Omental fat pad (tissue), 4 donors: ENCODE measurements around the gene IFNL1. TPM values are rescaled to one million over a fixed set of nuclear protein-coding genes. Genes with fewer than 3 reads are reported as not detected.

ENCODE experiments used
- ATAC-seq: fragments of 150-250 bp; one replicate; pipeline ENCODE4 v1.9.1; 2016; ENCODE audit warnings: mild to moderate bottlenecking, moderate library complexity; ENCODE audit not compliant: low FRiP score
- DNase-seq: peaks from one replicate; pipeline ENCODE4 v3.0.0-alpha.2; 2019; ENCODE audit warnings: low spot score
- total RNA-seq, 4 donors: library from RNA; depleted of rRNA; stranded (reverse); fragments of >200 nt; gene quantifications; one replicate each; pipeline ENCODE4 v1.1.0, GENCODE V29; 2016
- TF ChIP-seq, protein P1 (sequence below), 3 donors: fragments of 450-650 bp; IDR thresholded peaks; one replicate each; pipeline ENCODE4 v1.5.1; 2016 to 2017; ENCODE audit warnings: antibody characterized with exemption in 3 of 3, mild to moderate bottlenecking in 3 of 3, moderate library complexity in 2 of 3

Gene IFNL1
- total RNA-seq, 4 donors from 2014 or later, result not detected

DNA sequence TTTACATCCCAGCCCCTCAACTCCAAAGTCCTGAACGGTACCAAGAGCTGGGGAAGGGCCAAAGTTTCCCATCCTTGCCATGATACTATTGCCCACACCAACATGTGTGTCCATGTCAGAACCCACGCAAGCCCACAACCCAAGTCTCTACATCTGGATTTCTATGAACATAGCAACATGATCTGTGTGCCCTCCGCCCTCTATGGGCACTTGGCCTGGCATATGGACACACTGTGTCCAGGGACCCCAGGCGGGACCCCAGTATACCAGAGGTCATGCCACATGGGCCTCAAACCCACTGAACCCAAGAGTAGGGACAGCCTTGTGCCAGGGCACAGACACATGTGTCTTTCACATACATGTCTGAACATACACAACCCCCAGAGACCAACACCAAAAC, 22.5 kb downstream of the IFNL1 start:
- TF ChIP-seq, protein P1, sequence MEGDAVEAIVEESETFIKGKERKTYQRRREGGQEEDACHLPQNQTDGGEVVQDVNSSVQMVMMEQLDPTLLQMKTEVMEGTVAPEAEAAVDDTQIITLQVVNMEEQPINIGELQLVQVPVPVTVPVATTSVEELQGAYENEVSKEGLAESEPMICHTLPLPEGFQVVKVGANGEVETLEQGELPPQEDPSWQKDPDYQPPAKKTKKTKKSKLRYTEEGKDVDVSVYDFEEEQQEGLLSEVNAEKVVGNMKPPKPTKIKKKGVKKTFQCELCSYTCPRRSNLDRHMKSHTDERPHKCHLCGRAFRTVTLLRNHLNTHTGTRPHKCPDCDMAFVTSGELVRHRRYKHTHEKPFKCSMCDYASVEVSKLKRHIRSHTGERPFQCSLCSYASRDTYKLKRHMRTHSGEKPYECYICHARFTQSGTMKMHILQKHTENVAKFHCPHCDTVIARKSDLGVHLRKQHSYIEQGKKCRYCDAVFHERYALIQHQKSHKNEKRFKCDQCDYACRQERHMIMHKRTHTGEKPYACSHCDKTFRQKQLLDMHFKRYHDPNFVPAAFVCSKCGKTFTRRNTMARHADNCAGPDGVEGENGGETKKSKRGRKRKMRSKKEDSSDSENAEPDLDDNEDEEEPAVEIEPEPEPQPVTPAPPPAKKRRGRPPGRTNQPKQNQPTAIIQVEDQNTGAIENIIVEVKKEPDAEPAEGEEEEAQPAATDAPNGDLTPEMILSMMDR (IDR thresholded peaks at IDR 0.05), result no peak
- DNase-seq, result no peak
- ATAC-seq, result no peak

DNA sequence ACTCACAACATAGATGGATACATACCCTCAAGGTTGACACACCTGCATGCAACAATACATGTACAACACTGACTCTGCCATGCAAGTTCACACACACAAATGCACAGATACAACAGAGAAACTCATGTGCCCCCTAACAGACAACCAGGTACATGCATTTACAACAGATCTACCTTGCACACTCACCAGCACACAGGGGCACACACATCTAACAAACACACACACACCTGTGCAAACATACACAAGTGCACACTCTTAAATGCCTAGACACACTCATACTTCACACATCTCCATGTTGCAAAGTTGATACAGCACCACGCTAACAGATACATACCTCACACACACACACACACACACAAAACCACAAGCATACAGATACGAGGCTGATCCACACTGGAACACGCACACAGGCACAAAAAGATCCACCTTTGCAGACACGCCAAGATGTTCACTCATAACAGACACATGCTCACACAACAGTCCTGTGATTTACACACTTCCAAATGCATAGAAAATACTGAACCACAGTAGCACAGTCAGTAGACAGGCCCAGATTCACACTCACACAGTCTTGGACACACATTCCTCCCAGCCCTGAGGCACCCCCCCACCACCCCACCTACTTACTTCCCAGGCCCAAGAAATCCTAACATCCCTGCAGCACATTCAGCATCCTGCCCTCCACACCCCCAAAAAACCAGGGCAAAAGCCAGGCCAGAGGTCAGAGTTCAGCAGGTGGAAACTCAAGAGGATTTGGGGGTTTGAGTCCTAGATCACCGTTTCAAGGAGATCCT, 23.1 kb downstream of the IFNL1 start:
- DNase-seq, result no peak
- TF ChIP-seq, protein P1 (IDR thresholded peaks at IDR 0.05), result no peak
- no peak for ATAC-seq

DNA sequence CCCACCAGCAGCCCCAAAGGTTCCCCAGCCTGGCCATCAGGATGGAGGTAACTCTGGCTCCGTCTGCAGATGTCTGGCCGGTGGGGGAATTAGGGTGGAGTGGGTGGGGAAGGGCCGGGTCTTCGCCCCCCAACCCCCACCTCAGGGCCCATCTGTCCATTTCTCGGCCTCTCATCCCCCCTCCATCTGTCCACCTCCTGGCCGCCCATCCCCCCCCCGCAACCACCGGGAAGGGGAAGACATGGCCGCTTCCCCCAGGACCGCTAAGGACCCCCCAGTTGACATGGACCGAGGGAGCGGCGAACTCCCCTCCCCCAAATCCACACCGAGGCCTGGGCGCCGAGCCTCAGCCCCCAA, 23.7 kb downstream of the IFNL1 start:
- ATAC-seq, result no peak
- TF ChIP-seq, protein P1 (IDR thresholded peaks at IDR 0.05), result no peak
- DNase-seq, result no peak

DNA sequence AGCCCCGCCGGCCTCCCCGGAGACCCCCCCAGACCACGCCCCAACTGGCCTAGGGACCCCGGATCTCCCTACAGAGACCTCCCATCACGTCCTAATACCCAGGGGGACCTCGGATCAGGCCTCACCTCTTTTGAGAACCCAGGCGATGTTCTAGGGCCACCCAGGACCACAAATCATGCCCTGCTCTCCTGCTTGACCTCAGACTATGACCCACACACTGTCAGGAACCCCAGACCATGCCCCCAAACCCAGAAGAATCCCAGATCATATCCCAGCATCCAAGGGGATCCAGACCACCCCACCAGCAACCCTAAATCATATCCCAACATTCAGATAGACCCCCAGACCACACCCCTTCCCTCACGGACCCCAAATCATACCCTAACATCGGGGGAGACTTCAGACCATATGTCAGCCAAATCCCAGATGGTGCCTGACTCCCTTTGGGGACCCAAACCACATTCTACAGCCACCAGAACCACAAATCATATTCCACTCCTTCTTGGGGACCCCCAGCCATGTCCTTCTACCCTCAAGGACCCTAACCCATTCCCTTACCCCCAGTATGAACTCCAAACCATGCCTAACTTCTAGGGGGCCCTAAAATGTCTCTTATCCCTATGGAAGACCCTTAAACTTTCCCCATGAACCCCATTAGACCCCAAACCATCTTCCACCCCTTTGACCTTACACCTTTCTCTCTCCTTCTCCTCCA, 25.1 kb downstream of the IFNL1 start:
- DNase-seq (no peak), ATAC-seq (no peak)
- TF ChIP-seq, protein P1 (IDR thresholded peaks at IDR 0.05), result no peak

DNA sequence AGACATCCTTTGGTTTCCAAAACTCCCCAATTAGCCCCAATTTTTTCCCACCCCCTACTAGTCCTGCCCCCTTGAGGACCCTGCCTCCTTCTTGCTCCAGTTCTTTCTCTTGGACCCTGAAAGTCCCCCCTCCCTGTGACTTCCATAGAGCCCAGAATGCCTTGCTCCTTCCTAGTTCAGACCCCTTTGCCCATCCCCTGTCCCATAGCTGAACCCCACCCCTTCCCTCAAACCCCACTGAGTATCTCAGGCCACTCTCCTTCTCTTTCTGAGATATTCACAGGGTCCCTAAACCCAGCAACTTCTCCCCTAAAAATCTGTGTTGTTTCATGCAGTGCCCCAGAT, 25.6 kb downstream of the IFNL1 start:
- no peak for ATAC-seq
- no peak for DNase-seq

DNA sequence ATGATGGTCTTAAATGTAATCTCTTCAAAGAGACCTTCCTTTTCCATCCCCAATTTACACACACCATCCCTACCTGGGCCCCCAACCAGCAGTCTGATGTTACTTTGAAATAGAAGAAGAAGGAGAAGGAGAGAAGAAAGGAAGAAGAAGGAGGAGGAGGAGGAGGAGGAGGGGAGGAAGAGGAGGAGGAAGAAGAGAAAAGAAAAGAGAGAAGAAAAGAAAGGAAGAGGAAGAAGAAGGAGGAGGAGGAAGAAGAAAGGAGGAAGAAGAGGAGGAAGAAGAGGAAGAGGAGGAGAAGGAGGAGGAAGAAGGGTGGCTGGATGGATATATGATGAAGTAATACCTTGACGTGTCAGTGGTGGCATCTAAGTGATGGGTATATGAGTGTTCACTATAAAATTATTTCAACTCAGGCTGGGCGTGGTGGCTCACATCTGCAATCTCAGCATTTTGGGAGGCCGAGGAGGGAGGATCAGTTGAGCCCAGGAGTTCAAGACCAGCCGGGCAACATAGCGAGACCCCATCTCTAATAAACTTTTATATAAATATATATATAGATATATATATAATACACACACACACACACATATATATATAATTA, 28.1 kb downstream of the IFNL1 start:
- TF ChIP-seq, protein P1 (IDR thresholded peaks at IDR 0.05), result no peak
- DNase-seq (no peak), ATAC-seq (no peak)

More for the DNA sequence above, 25.6 kb downstream of the IFNL1 start:
- TF ChIP-seq, protein P1 (IDR thresholded peaks at IDR 0.05), result no peak
